GM12891 (cell line): ENCODE results near the gene PRRT4.
A peak's percentile ranks its signal among the peaks of the same experiment; 100 is the strongest.

Experiments
- DNase-seq: peaks from one replicate; pipeline ENCODE4 v3.0.0; 2011; ENCODE audit warnings: low spot score; ENCODE audit not compliant: insufficient read length
- FAIRE-seq: peaks from 2 replicates; lab custom pipeline; 2011; peaks lifted over from hg19 to GRCh38; lab: Jason Lieb, UNC
- PAX5 ChIP-seq: IDR thresholded peaks from 2 replicates; pipeline ENCODE4 v1.6.1; 2011; ENCODE audit warnings: low read length, moderate library complexity, mild to moderate bottlenecking; ENCODE audit not compliant: insufficient read depth, severe bottlenecking
- POLR2A ChIP-seq: IDR thresholded peaks from 2 replicates; pipeline ENCODE4 v1.6.1; 2011; ENCODE audit warnings: low read depth, low read length, control low read depth
- POLR2AphosphoS5 ChIP-seq: IDR thresholded peaks from 2 replicates; pipeline ENCODE4 v1.6.1; 2011; ENCODE audit warnings: low read depth, low read length, control low read depth
- POU2F2 ChIP-seq: IDR thresholded peaks from 2 replicates; pipeline ENCODE4 v1.6.1; 2011; ENCODE audit warnings: low read depth, mild to moderate bottlenecking, control low read depth, low read length, moderate library complexity
- SPI1 ChIP-seq: IDR thresholded peaks from 2 replicates; pipeline ENCODE4 v1.6.1; 2011; ENCODE audit warnings: low read depth, low read length, control low read depth
- TAF1 ChIP-seq: IDR thresholded peaks from 2 replicates; pipeline ENCODE4 v1.6.1; 2011; ENCODE audit warnings: low read depth, low read length, control low read depth

PRRT4 gene

DNA sequence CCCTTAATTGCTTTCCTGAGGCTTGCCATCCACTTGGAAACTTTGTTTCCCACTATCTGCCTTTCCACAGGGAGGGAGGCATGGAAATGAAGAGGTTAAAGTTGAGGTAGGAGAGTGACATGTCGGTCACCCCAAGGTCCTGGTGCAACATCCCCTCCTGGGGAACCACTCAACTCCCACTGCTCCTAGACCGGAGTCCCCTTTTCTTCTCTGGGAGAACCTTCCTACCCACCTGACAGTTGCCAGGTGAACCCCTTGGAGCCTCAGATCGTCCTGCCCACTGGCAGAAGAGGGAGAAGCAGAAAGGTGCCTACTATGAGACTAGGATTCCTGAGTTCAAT is 26.6 kb upstream of the PRRT4 start:
- no peak for TF ChIP-seq POLR2AphosphoS5
- TF ChIP-seq PAX5 = no peak
- TF ChIP-seq TAF1 = no peak
- no peak for TF ChIP-seq POU2F2
- no peak for TF ChIP-seq POLR2A
- TF ChIP-seq SPI1 = no peak
- FAIRE-seq (no peak), DNase-seq (no peak)

DNA sequence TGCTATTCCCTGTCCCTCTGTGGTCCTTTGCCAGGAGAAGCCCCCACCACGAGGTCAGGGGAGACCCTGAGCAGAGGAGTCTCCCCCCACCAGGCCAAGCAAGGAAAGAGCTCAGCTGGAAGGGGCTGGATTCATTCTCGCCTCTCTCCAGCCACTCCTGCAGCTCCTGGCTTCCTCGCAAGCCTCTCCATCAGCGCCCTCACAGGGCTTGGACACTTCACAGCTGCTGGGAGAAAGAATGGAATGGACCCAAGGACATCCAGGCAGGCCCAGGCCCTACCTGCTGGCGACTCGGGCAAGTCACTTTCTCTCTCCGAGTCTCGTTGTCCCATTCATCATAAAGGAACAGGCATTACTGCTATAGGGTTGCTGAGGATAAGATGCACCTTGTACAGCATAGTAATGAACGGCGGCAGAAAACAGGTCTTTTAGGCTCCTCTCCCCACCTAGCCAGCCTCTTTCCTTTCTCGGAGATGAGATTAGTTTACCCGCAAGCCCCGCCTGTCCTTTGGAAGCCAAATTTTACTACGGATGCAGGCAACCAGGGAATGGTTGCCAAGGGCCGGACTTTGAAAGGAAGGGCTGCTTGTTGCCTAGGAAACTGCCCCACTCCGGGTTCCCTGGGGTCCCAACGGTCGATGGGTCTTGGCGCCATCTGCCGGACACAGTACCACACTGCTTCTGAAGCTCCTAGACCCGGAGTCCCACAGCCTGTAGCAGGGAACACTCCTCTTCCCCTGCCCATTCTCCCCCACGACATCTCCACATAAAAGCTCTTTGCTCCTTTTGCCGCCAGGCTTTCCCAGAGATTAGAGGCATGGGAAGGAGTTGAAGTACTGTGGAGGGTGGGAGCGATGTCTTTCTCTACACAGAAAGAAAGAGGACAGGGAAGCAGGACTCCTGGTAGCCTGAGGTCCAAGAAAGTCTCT is 26.0 kb upstream of the PRRT4 start:
- DNase-seq (peak; percentile 92), FAIRE-seq (peak; percentile 47)
- TF ChIP-seq POU2F2 (no peak), PAX5 (no peak), POLR2AphosphoS5 (no peak), POLR2A (no peak), SPI1 (no peak), TAF1 (no peak)

DNA sequence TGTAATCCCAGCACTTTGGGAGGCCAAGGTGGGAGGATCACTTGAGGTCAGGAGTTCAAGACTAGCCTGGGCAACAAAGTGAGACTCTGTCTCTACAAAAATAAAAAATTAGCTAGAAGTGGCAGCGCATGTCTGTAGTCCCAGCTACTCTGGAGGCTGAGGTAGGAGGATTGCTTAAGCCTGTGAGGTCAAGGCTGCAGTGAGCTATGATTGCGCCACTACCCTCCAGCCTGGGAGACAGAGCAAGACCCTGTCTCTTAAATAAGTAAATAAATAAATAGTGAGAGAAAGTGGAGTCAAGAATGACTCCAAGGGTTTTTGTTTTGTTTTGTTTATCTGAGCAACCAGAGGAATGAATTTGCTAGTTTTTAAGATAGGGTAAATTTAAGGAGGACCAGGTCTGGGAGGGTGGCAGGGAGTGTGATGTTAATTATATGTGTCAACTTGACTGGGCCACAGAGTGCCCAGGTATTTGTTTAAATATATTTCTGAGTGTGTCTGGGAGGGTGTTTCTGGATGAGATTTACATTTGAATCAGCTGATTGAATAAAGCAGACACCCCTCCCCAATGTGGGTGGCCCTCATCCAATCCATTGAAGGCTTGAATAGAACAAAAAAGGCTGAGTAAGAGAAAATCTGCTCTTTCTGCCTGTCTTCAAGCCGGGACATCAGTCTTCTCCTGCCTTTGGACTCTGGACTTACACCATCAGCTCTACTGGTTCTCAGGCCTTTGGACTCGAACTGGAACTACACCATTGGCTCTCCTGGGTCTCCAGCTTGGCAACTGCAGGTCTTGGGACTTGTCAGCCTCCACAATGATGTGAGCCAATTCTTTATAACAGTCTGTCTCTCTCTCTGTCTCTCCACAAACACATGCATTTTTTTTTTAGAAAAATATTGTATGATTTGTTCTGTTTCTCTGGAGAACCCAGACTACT is 24.8 kb upstream of the PRRT4 start:
- no peak for DNase-seq
- FAIRE-seq = no peak
- TF ChIP-seq POU2F2 (no peak), TAF1 (no peak), POLR2A (no peak), PAX5 (no peak), POLR2AphosphoS5 (no peak), SPI1 (no peak)

DNA sequence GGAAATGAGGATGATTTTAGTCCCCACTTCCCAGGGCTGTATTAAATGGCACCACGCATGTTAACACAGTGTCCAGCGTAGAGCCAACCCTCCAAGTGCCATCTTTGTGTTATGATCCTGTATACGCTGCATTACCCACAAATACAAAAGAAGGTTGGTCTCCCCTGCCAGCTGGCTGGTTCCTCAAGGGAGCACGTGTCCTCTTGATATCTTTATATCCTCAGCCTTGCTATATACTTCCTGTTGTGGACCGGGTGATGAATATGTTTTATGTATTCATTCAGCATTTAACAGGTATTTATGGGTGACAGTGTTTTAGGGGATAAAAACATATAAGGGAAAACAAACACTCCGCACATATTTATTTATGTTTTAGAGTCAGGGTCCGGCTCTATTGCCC is 23.2 kb upstream of the PRRT4 start:
- no peak for TF ChIP-seq POLR2A
- no peak for TF ChIP-seq PAX5
- TF ChIP-seq TAF1 = no peak
- TF ChIP-seq POU2F2 = no peak
- TF ChIP-seq POLR2AphosphoS5 = no peak
- TF ChIP-seq SPI1 = no peak
- DNase-seq (no peak), FAIRE-seq (no peak)

DNA sequence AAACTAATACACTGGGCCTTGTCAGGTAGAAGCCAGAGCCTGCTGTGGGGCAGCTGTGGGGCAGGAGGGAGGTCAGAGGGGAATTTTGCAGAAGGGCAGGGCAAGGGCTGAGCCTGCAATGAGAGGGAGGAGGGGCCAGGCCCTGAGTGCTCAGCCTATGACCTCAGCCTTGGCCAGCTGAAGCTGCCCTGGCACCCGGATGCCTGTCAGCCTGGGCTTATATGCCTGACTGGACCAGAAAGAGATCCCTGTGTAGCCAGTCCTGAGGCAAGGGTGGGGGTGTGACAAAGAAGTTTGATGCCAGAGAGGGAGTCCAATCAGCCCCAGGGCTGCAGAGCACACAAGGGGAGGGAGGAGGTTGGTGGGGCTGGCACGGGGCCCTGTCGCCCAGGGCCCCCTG is 22.3 kb upstream of the PRRT4 start:
- no peak for TF ChIP-seq PAX5
- TF ChIP-seq POLR2A = no peak
- TF ChIP-seq SPI1 = no peak
- TF ChIP-seq TAF1 = no peak
- TF ChIP-seq POLR2AphosphoS5 = no peak
- TF ChIP-seq POU2F2 = no peak
- DNase-seq (no peak), FAIRE-seq (no peak)

DNA sequence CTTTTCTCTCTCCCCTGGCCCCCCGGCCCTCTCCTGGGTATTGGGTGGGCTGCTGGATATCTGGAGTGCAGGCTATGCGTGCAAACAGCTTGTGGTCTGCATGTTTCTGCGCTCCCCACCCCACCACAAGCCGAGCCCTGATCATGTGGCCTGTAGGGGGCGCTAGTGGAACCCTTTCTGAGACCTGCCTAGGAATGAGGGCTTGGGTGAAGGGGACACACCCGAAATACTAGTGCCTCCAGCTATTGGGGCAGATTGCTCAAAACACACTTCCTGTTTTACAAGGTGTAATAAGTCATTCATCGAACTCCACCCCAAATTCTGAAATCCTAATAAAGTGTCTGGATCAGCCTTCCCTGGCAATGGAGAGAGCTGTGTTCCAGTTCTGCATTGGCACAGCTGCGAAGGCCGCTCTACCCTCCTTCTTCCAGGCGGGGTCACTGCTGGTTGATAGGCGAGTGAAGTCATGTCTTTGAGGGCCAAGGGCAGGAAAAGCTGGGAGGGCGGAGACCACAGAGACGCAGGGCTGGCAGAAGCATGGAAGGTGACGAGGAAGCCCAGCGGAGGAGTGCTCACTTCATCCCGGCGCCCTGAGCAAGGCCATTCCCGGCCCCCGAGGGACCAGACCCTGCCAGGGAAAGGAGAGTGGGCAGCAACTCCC is 19.8 kb upstream of the PRRT4 start:
- DNase-seq = peak; percentile 57
- no peak for FAIRE-seq
- peak; percentile 41 for TF ChIP-seq SPI1
- no peak for TF ChIP-seq POU2F2

DNA sequence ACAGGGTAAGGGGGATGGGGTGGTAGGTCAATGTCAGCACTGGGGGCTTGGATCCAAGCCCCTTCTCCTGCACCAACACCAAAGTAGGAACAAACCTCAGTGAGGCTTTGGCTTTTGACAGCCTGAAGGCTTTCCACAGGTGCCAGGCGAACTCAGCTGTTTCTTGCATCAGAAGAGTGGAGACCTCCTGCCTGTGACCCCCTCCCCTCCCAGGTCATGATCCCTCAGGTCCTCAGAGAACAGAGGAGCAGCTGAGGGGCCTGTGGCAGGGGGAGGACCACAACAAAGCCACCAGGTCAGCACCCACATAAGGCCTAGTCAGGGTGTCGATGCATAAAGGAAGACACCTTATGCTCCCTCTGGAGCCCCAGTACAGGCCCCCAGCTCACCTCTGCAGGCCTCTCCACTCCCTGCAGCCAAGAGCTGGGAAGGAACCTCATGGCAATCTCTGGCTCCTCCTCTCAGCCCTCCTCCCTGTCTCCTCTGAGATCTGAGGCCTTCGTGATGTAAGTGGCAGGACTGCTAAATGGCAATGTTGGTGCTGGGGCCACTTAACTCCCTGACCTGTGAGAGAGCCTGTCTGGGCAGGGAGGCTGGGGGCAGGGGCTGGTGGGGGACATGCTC is 19.1 kb upstream of the PRRT4 start:
- TF ChIP-seq POLR2A = no peak
- no peak for TF ChIP-seq POLR2AphosphoS5
- no peak for TF ChIP-seq TAF1
- no peak for TF ChIP-seq SPI1
- TF ChIP-seq PAX5 = no peak
- DNase-seq = no peak
- FAIRE-seq = no peak

DNA sequence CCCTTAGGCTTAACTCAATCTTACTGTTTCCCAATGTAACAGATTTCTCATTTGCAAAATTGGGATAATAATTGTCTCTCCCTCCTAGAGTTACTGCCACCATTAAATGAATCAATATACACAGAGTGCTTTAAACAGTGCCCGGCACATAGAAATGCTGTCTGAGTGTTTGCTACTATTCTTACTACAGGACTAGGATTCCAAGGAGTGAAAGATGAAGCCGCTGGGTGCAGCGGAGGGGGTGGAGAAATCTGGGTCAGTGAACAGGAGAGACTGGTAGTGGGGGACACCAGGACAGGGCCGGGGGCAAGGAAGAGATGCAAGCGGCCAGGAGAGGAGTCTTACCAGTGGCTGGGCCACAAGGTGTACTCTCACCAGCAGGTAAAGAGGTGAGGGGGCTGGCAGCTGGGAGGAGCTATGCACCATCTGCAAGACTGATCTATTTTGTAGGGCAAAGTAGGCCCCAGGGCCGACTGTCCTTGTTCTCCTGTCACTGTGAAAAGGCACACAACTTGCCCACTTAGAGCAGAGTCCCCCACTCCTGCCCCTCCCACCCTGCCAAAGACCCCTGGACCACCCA is 18.5 kb upstream of the PRRT4 start:
- no peak for TF ChIP-seq POLR2A
- TF ChIP-seq POLR2AphosphoS5 = no peak
- no peak for TF ChIP-seq POU2F2
- TF ChIP-seq PAX5 = no peak
- TF ChIP-seq SPI1 = no peak
- no peak for TF ChIP-seq TAF1
- FAIRE-seq = no peak
- DNase-seq = no peak
